Right renal cortex interstitium (tissue), 3 donors: Measurements from ENCODE around the gene RAB31. TPM values are rescaled to one million over a fixed set of nuclear protein-coding genes. Genes with fewer than 3 reads are reported as not detected.

Experiments
- DNase-seq, 3 donors: peaks; one replicate each; pipeline ENCODE4 v3.0.0-alpha.2; 2013; ENCODE audit warnings: low read depth in 3 of 3, low spot score in 2 of 3
- polyA plus RNA-seq, 3 donors: library from polyadenylated mRNA; unstranded; fragments of 120-200 nt; gene quantifications; one replicate each; pipeline ENCODE4 v1.2.1, GENCODE V29; 2013; ENCODE audit not compliant: insufficient read length in 3 of 3

Gene RAB31
- polyA plus RNA-seq, 3 donors, result 32.0 to 34.0 (median 32.3) TPM

DNA sequence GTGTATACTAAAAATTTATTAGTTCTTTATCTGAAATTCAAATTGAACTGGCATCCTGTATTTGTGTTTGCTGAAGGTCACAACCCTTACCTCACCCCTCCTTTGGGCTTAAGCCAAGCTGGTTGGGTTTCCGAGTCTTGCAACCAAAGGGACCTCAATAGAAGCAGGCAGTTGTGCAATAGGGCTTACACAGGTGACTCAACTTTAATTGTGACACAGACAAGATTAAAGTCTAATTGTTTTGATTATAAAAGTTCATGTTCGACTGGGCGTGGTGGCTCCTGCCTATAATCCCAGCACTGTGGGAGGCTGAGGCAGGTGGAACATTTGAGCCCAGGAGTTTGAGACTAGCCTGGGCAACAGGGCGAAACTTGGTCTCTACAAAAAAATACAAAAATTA is 71.5 kb downstream of the RAB31 start:
- DNase-seq, result no peak

DNA sequence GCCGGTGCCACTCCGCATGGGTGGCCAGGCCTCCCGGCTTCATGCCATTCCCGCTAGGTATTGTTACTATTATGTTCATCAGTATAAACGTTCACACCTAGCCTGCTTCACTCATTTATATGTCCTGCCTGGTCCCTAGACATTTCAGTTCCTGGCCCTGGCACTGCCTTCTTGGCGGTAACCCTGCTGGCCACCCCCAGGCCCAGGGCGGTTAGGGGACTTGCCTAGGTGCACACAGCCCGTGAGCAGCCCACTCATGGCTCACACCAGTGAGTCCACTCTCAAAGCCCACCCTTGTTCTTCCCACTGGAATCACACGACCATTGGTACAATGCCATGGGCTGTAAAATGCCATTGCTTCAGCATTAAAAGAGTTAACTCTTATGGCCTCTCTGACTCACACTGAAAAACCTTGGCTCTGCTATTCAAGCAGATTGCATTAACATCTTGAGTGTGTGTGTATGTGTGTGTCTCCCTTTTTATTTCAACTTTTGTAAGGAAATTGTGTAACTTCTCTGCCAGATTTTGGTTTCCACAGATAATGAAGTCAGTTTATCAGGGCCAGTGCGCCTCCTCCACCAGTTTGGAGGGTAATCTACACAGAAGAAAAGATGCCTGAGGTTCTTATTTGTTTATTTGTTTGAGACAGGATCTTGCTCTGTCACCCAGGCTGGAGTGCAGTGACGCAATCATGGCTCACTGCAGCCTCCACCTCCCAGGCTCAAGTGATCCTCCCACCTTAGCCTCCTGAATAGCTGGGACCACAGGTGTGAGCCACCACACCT is 74.2 kb downstream of the RAB31 start:
- DNase-seq, result no peak

DNA sequence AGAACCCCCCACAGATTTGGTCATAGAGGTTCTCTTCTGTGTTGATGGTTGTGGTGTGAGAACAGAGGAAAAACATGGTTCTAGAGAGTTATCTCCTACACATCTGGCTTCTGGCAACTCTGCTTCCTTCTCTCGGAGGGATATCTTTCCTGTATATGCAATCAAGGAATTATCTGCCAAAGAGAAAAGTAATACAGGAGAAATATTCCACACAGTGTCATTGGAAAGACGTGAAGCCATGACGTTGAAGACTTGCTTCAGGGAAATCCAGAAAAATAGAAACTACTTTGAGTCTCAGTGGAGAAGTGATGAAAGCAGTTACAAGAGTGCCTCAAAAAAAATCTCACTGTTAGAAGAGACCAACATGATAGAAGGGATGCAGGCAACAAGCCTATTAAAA is 78.5 kb downstream of the RAB31 start:
- no peak for DNase-seq

DNA sequence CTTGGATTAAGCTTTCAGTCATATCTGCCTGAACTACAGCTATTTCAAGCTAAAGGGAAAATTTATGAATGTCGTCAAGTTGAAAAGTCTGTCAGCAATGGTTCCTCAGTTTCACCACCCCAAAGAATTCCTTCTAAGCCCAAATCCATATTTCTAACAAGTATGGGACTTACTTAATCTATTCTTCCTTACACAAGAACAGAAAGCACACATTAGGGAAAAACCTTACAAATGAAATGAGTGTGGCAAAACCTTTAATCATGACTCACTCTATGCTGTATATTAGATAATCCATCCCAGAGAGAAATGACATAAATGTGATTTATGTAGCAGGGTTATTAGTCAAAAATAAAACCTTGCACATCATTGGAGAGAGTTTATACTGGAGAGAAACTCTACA is 78.9 kb downstream of the RAB31 start:
- DNase-seq, result no peak

DNA sequence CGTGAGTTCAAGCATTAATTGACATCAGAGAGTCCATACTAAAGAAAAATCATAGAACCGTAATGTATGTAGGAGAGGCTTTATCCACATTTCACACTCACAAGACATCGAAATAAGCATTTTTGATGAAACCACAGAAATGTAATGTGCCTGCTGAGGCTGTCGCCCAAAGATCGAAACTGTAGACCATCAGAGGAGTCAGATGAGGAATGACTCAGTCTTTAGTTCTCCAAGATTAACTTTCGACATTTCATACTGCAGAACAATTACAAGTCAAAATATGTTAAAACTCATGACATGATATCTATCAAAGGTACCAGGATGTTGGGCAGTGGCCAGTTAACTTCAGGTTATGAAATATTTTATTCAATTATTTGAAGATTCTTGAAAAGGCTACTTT is 79.6 kb downstream of the RAB31 start:
- DNase-seq, result no peak

DNA sequence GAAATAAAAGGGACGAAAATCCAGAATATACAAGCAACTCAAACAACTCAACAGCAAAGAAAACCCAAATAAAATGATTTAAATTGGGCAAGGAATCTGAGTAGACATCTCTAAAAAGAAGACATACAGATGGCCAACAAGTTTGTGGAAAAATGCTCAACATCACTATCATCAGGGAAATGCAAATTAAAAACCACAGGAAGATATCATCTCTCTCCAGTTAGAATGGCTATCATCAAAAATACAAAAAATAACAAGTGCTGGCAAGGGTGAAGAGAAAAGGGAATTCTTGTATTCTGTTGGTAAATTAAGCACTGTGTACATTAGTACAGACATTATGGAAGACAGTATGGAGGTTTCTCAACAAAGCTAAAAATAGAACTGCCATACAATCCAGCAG is 80.0 kb downstream of the RAB31 start:
- no peak for DNase-seq

DNA sequence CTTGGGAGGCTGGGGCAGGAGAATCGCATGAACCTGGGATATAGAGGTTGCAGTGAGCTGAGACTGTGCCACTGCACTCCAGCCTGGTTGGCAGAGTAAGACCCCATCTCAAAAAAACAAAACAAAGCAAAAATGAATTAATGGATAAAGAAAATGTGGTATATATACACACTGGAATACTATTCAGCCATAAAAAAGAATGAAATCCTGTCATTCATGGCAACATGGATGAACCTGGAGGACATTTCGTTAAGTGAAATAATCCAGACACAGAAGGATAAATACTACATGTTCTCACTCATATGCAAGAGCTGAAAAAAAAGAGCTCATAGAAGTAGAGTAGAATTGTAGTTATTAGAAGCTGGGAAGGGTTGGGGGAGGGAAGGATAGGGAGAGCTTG is 80.8 kb downstream of the RAB31 start:
- DNase-seq, result no peak

DNA sequence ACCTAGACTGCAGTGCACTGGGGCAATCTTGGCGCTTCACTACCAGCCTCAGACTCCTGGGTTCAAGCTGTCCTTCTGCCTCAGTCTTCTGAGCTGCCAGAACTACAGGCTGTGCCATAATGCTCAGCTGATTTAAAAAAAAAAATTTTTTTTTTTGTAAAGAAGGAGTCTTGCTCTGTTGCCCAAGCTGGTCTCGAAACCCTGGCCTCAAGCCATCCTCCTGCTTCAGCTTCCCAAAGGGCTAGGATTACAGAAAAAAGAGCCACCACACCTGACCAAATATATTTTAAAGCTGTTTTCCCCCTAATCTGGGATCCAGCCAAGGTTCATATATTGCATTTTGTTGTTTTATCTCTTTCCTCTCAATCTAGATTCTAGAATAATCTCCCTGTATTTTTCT is 82.2 kb downstream of the RAB31 start:
- no peak for DNase-seq

DNA sequence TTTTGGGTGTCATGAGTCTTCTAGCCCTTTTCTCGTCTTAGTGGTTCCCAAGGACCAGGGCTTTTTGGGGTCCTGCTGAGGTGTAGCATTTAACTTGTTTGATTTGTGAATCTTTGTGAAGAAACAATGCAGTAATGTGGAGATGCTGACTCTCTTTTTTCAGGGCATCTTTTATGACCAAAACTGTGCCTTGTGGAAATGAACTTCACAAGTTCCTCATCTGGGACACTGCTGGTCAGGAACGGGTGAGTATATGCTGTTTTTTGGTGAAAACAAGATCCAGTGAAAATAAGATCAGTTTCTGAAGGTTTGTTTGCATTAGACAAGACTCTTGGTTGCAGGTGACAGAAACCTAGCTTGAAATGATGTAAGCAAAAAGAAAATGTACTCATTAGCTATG is 83.9 kb downstream of the RAB31 start:
- no peak for DNase-seq

DNA sequence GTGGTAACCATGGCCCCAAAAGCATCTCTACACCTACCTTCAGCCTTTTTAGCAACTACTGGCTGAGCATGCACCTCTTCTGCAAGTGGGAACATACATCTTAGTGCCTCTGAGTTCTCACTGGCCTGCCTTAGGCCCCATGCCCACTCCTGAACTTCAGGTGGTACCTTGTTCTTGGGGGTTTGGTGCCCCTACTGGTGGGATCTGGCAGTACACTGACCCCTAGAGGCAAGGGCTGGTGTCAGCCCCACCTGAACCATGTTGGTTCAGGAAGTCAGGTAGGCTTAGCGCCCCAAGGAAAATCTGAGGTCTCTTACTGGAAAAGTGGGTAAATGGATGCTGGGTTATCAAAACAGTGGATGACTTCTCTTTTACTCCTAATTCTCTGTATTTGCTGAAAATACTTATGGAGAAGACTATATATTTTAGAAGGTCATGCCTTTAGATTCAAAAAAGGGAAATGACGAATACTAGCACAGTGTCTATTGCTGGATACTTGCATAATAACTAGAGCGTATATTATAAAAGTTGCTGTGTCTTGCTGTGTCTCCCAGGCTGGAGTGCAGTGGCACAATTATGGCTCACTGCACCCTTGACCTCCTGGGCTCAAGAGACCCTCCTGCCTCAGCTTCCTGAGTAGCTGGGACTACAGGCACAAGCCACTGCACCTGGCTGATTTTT is 84.6 kb downstream of the RAB31 start:
- no peak for DNase-seq

DNA sequence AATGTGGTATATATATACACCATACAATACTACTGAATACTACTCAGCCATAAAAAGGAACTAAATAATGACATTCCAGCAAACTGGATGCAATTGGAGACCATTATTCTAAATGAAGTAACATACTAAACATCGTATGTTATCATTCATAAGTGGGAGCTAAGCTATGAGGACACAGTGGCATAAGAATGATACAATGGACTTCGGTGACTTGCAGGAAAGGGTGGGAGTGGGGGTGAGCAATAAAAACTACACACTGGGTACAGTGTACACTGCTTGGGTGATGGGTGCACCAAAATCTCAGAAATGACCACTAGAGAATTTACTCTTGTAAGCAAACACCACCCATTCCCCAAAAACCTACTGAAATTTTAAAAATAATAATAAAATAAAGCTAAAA is 87.9 kb downstream of the RAB31 start:
- DNase-seq, result no peak

DNA sequence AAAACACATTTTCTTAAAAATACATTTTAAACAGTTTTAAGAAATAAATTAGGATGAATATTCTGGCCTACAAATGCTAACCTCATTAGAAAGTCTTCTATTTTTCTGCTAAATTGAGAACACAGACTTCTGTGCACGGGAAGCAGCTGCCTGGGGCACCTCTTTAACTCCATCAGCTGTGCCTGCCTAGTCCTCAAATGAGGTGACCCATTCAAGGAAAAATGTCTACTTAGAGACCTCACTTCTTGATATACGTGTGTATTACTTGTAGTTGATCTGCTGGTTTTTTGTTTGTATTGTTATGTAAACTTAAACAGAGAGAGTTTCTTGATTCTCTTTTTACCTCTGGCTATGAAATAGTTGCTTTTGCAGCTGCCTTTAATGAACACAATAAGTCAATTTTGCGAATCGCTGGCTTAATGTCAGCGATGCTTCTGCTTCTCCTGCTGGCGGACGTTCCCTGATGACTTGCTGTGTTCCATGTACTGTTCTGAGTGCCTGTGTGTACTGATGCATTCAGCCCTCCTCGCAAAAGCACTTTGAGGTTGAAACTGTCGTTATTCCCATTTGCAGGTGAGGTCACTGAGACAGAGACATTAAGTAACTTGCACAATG is 88.9 kb downstream of the RAB31 start:
- DNase-seq, result no peak

DNA sequence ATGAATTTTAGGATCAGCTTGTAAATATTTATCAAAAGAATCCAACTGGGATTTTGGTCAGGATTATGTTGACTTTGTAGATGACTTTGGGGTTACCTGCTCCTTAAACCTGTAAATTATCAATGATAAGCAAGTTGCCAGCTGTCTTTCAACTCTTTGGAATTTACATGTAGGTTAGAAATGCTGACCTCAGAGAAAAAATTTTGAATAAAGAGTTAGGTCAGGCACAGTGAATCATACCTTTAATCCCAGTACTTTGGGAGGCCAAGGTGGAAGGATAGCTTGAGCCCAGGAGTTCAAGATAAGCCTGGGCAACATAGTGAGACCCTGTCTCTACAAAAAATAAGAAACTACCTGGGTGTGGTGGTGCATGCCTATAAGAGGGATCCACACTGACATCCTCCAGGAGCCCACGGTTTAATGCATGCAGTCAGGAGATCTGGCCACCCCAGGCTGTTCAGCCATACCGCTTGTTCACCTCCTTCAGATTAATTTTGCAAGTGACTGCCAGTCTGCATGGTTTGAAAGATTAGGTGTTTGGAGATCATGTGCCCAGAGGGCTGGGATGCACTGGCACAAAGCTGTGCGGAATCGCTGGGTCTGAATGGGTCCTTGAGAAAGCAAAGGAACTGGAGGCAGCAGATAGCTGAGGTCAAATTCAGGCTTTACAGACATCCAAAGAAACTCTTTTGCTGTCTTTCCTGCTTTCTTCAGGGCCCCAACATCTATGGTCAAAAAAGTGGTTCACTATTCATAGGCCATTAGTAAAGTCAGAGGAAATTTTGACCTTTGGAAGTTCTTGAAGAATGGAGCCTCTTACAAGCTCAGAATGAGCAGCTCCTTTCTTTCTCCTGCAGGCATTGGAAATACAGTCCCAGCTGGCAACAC is 94.3 kb downstream of the RAB31 start:
- DNase-seq, result no peak

DNA sequence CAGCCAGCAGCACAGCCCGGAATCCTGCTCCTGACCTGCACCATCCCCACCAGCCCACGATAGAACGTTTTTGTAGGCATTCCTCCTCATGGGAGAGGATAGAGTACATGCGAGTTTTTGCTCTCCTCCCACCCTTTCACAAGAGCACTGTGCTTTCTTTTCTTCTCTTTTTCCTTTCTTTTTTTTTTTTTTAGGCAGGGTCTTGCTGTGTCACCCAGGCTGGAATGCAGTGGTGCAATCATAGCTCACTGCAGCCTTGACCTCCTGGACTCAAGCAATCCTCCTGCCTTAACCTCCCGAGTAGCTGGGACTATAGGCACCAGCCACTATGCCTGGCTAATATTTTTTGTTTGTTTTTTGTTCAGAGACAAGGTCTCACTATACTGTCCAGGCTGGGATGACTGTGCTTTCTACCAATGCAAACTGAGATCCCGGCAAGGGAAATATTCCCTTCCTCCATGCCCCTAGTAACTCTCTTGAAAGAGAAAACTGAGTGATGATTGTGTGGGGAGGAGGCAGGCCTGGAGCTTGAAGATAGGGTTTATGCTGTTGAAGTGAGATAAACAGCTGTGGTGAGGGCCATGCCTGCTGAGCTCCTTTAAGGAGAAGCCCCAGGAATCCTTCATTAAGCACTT is 95.1 kb downstream of the RAB31 start:
- no peak for DNase-seq

DNA sequence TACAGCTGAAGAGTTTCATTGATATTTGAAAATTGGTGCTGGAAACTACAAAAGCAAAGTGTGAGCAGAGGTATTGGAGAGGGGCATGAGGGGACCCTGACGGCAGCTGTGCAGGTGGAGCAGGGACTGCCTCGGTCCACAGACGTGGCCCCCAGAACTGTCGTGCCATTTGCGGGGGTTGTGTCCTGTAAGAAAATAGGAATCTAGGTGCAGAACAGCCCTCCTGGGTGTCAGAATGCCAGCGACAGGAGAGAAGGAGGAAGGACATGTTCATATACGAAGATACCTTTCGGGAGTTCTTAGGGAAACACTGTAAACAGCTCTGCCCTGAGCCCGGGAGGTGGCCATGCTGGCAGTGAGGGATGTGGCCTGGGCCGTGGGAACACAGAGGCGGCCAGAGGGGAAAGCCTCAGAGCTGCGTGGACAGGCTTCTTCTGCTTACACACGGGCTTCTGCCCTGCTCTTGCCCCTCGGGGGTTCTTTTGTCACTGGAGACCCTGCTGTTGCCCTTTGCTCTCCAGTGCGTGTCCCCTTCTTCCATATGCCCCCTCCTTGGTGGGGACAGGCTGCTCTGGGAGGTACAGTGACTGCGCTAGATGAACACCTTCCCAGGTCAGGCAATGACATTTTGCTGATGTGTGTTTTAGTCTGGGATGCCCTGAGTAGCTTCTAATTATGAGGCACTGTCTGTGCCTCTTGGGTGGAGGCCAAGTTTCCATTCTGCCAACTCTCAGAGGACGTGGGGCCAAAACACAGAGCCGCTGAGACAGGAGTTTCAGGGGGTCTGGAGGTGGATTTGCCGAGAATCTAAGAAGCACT is 95.8 kb downstream of the RAB31 start:
- DNase-seq, result no peak

DNA sequence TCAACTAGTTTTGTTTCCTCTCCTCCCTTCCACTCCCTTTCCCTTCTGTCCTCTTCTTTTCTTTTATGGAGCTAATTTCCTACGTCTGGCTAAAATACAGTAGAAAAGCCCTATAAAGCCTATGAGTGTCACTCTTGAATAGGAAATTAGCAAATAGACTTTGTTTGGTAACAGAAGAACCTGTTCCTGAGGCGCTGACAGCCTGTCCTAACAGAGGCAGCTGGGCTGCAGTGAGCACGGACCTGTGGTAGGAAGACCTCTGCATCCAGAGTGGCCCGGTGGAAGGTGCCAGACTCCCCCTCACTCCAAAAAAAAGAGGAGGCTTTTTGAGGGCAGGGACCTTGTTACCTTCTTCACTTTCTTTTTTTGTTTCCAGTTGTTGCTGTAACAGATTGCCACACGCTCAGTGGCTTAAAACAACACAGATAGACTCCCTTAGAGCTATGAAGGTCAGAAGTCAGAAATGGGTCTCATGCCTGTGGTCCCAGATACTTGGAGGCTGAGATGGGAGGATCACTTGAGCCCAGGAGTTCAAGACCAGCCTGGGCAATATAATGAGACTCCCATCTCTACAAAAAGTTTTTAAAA is 96.5 kb downstream of the RAB31 start:
- DNase-seq, result no peak

DNA sequence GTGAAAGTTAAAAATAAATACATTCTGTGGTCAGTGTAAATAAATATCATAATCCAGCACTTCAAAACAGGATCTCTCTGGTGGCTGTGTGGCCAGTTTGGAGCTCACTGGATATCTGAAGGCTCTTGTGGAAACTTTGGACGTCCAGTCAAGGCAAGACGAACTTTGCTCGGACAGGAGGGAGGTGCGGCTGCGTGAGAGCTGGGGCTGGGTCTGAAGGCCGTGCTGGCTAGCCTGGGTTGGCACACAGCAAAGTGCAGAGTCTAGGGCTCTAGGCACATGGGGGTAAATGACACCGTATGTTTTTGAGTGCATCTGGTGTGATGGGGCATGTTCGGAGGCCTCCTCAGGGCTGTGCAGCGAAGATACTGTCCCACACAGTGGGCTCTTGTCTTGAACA is 98.8 kb downstream of the RAB31 start:
- DNase-seq, result no peak

DNA sequence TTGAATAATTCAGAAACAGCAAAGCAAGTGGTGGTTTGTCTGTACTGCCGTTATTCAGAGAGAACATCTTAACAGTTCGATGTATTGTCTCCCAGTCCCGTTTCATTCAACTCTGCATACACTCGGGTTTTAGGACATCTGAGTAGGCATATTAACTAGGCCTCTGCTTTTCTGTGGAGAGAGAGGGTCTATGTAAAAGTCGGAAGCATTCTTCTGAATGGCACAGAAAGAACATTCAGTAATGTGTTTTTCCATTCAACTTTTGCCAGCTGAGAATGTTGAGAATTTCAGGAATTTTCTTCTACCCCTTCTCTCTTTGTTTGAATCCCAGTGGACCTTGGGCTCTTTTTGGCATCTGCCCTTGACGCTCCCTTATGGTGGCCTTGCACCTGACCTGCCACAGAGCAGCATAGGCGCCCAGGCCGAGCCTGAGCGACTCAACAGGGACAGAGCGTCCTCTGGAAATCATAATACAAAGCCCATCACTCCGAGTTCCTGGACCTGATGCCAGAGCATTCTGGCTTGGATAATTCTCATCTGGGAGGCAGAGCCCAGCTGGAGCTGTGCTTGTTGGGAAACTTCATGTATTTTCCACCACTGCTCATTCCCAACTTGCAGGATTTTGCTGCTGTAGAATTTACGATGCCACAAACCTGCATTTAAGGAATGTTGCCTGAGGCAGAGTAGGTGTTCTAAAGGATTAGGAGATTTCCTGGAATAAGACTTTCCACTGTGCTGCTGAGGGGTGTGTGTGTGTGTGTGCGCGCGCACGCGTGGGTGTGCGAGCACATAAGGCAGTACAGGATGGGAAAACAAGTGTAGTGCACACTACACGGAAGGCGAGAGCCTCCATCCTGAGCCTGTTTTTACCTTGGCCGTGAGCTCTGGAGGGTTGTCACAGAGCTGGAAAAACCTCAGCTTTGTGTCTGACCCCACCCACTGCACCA is 100.5 kb downstream of the RAB31 start:
- DNase-seq, result no peak
